Measurements from ENCODE around the gene CDKL4. TPM values are rescaled to one million over a fixed set of nuclear protein-coding genes. Genes with fewer than 3 reads are reported as not detected.

The CDKL4 gene
- not detected in 2 replicates for total RNA-seq (2021)
- percentile 40 among the genes with signal in this experiment for Bru-seq, nascent RNA
- BruChase-seq, experiment 1, labeled RNA remaining after a 2-hour chase, result percentile 37 among the genes with signal in this experiment
- percentile 23 among the genes with signal in this experiment for BruChase-seq, experiment 2, labeled RNA remaining after a 6-hour chase
- long read RNA-seq, result 0 reads

- H2AFZ ChIP-seq, result no peak within 1 kb of the TSS
- no peak within 1 kb of the TSS for H3K27ac ChIP-seq
- no peak for DNase-seq
- TF ChIP-seq EZH2 (IDR thresholded peaks at IDR 0.05; ENCODE audit: low read depth), result no peak
- TF ChIP-seq, protein P1, sequence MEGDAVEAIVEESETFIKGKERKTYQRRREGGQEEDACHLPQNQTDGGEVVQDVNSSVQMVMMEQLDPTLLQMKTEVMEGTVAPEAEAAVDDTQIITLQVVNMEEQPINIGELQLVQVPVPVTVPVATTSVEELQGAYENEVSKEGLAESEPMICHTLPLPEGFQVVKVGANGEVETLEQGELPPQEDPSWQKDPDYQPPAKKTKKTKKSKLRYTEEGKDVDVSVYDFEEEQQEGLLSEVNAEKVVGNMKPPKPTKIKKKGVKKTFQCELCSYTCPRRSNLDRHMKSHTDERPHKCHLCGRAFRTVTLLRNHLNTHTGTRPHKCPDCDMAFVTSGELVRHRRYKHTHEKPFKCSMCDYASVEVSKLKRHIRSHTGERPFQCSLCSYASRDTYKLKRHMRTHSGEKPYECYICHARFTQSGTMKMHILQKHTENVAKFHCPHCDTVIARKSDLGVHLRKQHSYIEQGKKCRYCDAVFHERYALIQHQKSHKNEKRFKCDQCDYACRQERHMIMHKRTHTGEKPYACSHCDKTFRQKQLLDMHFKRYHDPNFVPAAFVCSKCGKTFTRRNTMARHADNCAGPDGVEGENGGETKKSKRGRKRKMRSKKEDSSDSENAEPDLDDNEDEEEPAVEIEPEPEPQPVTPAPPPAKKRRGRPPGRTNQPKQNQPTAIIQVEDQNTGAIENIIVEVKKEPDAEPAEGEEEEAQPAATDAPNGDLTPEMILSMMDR (conservative IDR thresholded peaks at IDR 0.05), result no peak
- ChIA-PET POLR2A (ENCODE audit: unreplicated experiment) (no interaction called here), CTCF (no interaction called here)
- no peak within 1 kb of the TSS for H3K4me2 ChIP-seq
- H4K20me1 ChIP-seq (ENCODE audit: insufficient read depth), result no peaks in the 10 kb centered on the region
- no peaks in the 10 kb centered on the region for H3K9me3 ChIP-seq (ENCODE audit: insufficient read depth, low read depth)
- no peak within 1 kb of the TSS for H3K4me3 ChIP-seq
- no peaks in the 10 kb centered on the region; the same call in 1 of the 2 replicates for H3F3A ChIP-seq (ENCODE audit: insufficient read depth, low read depth)
- H3K79me2 ChIP-seq (ENCODE audit: low read depth), result no peaks in the 10 kb centered on the region
- no peaks in the 10 kb centered on the region for H3K9me2 ChIP-seq (ENCODE audit: insufficient read depth)
- intact Hi-C loops (cut with micrococcal nuclease; ENCODE audit: unreplicated experiment), result no loop called here
- BruUV-seq (replicated peaks), result no TSS peak
- H3K27me3 ChIP-seq (ENCODE audit: insufficient read depth, low read depth), result no peaks in the 10 kb centered on the region
- H3K4me1 ChIP-seq (replicated peaks; ENCODE audit: insufficient read depth), result no peaks in the 10 kb centered on the region
- H3K36me3 ChIP-seq (ENCODE audit: low read depth), result peaks cover under 1% of the 10 kb centered on the region
These were observed at the start of gene CDKL4 for GRCh38 chr2:39243469-39244123. CDKL4 (minus strand) TSS chr2:39243970.

DNA sequence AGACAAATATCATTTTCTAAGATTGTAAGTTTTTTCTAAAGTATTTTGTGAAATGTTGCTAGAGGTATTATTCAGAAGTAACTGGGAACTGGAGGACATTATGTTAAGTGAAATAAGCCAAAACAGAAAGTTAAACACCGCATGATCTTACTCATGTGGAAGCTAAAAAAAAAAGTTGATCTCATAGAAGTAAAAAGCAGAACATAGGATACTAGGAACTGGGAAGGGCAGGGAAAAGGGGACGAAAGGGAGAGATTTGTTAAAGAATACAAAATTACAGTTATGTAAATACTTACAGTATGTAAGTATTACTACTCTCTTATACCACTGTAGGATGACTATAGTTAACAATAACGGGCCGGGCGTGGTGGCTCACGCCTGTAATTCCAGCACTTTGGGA, 46.7 kb upstream of the CDKL4 start:
- Histone ChIP-seq H3K36me3 (ENCODE audit: low read depth) (peaks cover 25% of the 10 kb centered on the region; the same call in 1 of the 2 replicates), H3K4me2 (no peak overlapping the region), H3K9me3 (ENCODE audit: insufficient read depth, low read depth) (no peaks in the 10 kb centered on the region), H3K27ac (no peak overlapping the region), H3F3A (ENCODE audit: insufficient read depth, low read depth) (peaks cover 3% of the 10 kb centered on the region; the same call in 1 of the 2 replicates), H2AFZ (no peak overlapping the region), H3K9me2 (ENCODE audit: insufficient read depth) (no peaks in the 10 kb centered on the region), H3K27me3 (ENCODE audit: insufficient read depth, low read depth) (no peaks in the 10 kb centered on the region), H3K79me2 (ENCODE audit: low read depth) (no peaks in the 10 kb centered on the region), H4K20me1 (ENCODE audit: insufficient read depth) (no peaks in the 10 kb centered on the region), H3K4me3 (no peak overlapping the region), H3K4me1 (replicated peaks; ENCODE audit: insufficient read depth) (no peaks in the 10 kb centered on the region)
- intact Hi-C loops (cut with micrococcal nuclease; ENCODE audit: unreplicated experiment), result no loop called here
- ChIA-PET CTCF (no interaction called here), POLR2A (ENCODE audit: unreplicated experiment) (no interaction called here)
- BruUV-seq (replicated peaks), result no TSS peak
- TF ChIP-seq EZH2 (IDR thresholded peaks at IDR 0.05; ENCODE audit: low read depth), result no peak
- TF ChIP-seq, protein P1 (conservative IDR thresholded peaks at IDR 0.05), result no peak
- DNase-seq, result no peak

GRCh38 chr2:39289609-39290008, 45.8 kb upstream of the CDKL4 start:
- H3K4me1 ChIP-seq (replicated peaks; ENCODE audit: insufficient read depth), result no peaks in the 10 kb centered on the region
- H3K4me3 ChIP-seq, result no peak overlapping the region
- no TSS peak for BruUV-seq (replicated peaks)
- no peaks in the 10 kb centered on the region for H3K27me3 ChIP-seq (ENCODE audit: insufficient read depth, low read depth)
- no peaks in the 10 kb centered on the region for H3K79me2 ChIP-seq (ENCODE audit: low read depth)
- TF ChIP-seq EZH2 (IDR thresholded peaks at IDR 0.05; ENCODE audit: low read depth), result no peak
- H3K9me3 ChIP-seq (ENCODE audit: insufficient read depth, low read depth), result no peaks in the 10 kb centered on the region
- CTCF ChIA-PET, result no interaction called here
- no peak for DNase-seq
- POLR2A ChIA-PET (ENCODE audit: unreplicated experiment), result no interaction called here
- H3K36me3 ChIP-seq (ENCODE audit: low read depth), result peaks cover 25% of the 10 kb centered on the region; the same call in 1 of the 2 replicates
- intact Hi-C loops (cut with micrococcal nuclease; ENCODE audit: unreplicated experiment), result no loop called here
- no peaks in the 10 kb centered on the region for H3K9me2 ChIP-seq (ENCODE audit: insufficient read depth)
- no peak overlapping the region for H2AFZ ChIP-seq
- no peaks in the 10 kb centered on the region for H4K20me1 ChIP-seq (ENCODE audit: insufficient read depth)
- H3F3A ChIP-seq (ENCODE audit: insufficient read depth, low read depth), result peaks cover 3% of the 10 kb centered on the region; the same call in 1 of the 2 replicates
- H3K4me2 ChIP-seq, result no peak overlapping the region
- no peak overlapping the region for H3K27ac ChIP-seq
